A673 (cell line): Measurements from ENCODE around the gene MAGEA4. TPM values are rescaled to one million over a fixed set of nuclear protein-coding genes. Genes with fewer than 3 reads are reported as not detected.

Experiments used
- Bru-seq: library from RNA; stranded (reverse); fragments of 400-500 nt; gene quantifications from one replicate; lab custom pipeline; 2021; lab: Mats Ljungman, UMichigan
- BruChase-seq, 2 experiments: library from RNA; stranded (reverse); fragments of 400-500 nt; gene quantifications; one replicate each; lab custom pipeline; 2021; lab: Mats Ljungman, UMichigan
- BruUV-seq: library from RNA; stranded (reverse); fragments of 400-500 nt; replicated peaks from 2 replicates; lab custom pipeline; 2021; lab: Mats Ljungman, UMichigan
- CTCF ChIA-PET: fragments of 300-600 bp; sonication (Branson Sonifier 250); formaldehyde crosslinking; loops from one replicate; lab custom pipeline; 2022; ENCODE audit warnings: antibody characterized with exemption; lab: Charles Lee
- POLR2A ChIA-PET: fragments of 300-600 bp; sonication (Branson Sonifier 250); formaldehyde crosslinking; loops from one replicate; lab custom pipeline; 2022; ENCODE audit warnings: antibody characterized with exemption; ENCODE audit not compliant: low non-redundant PET; lab: Charles Lee
- DNase-seq: peaks from one replicate; pipeline ENCODE4 v3.0.0-alpha.2; 2015; ENCODE audit warnings: low spot score
- H3K27ac ChIP-seq: fragments of 200-600 bp; sonication (generic); 2 replicates; pipeline ENCODE4 v1.5.1; 2016; ENCODE audit warnings: mixed run types, low read depth, mild to moderate bottlenecking, mixed read lengths, antibody characterized with exemption, low read length; ENCODE audit not compliant: poor library complexity, severe bottlenecking
- H3K27me3 ChIP-seq: fragments of 200-600 bp; sonication (generic); replicated peaks from 2 replicates; pipeline ENCODE4 v1.6.1; 2017; ENCODE audit warnings: mixed run types, low read depth, mild to moderate bottlenecking, mixed read lengths, antibody characterized with exemption, low read length; ENCODE audit not compliant: insufficient read depth, poor library complexity
- H3K36me3 ChIP-seq: fragments of 200-600 bp; sonication (generic); 2 replicates; pipeline ENCODE4 v1.6.1; 2016; ENCODE audit warnings: mixed run types, mild to moderate bottlenecking, mixed read lengths, antibody characterized with exemption, low read length; ENCODE audit not compliant: insufficient read depth, poor library complexity, severe bottlenecking
- H3K4me1 ChIP-seq: fragments of 200-600 bp; sonication (generic); 2 replicates; pipeline ENCODE4 v1.6.1; 2017; ENCODE audit warnings: mixed run types, mild to moderate bottlenecking, mixed read lengths, antibody characterized with exemption, low read length; ENCODE audit not compliant: insufficient read depth, poor library complexity, severe bottlenecking
- H3K4me3 ChIP-seq: fragments of 200-600 bp; sonication (generic); 2 replicates; pipeline ENCODE4 v1.5.1; 2016; ENCODE audit warnings: low read depth, mixed run types, mild to moderate bottlenecking, mixed read lengths, low read length; ENCODE audit not compliant: poor library complexity, severe bottlenecking
- H3K9me3 ChIP-seq: fragments of 200-600 bp; sonication (generic); 2 replicates; pipeline ENCODE4 v1.6.1; 2016; ENCODE audit warnings: mixed run types, low read depth, mild to moderate bottlenecking, mixed read lengths, antibody characterized with exemption, low read length; ENCODE audit not compliant: poor library complexity, severe bottlenecking
- CTCF ChIP-seq: fragments of 300-800, 200-600 bp; sonication (generic); conservative IDR thresholded peaks from 2 replicates; pipeline ENCODE4 v1.5.1; 2017; ENCODE audit warnings: low read depth, mild to moderate bottlenecking, antibody characterized with exemption, low read length, moderate library complexity, mixed read lengths
- EZH2 ChIP-seq: fragments of 200-600 bp; sonication (generic); IDR thresholded peaks from 2 replicates; pipeline ENCODE4 v1.6.1; 2017; ENCODE audit warnings: borderline replicate concordance, low read depth, mild to moderate bottlenecking, mixed read lengths, antibody characterized with exemption, low read length; ENCODE audit not compliant: poor library complexity, severe bottlenecking
- intact Hi-C: fragments of 100-400 bp; cut with micrococcal nuclease; formaldehyde crosslinking; loops from one replicate; pipeline ENCODE4 v1.10.0; 2022; ENCODE audit not compliant: unreplicated experiment
- long read RNA-seq: library from polyadenylated mRNA; stranded (forward); transcript quantifications from one replicate; pipeline ENCODE4 v2.0.0, GENCODE V29; 2022
- total RNA-seq: library from RNA; stranded (reverse); gene quantifications from 2 replicates; pipeline ENCODE4 v1.2.3, GENCODE V29; 2021

Gene MAGEA4
- not detected in 2 replicates for total RNA-seq
- Bru-seq, nascent RNA = not detected
- not detected for BruChase-seq, experiment 1, labeled RNA remaining after a 2-hour chase
- not detected for BruChase-seq, experiment 2, labeled RNA remaining after a 6-hour chase
- long read RNA-seq = 0 reads

GRCh38 chrX:151912780-151913179 lies at the start of gene MAGEA4:
MAGEA4 (plus strand) TSS chrX:151912889; CDS start chrX:151923665, 10,776 bp downstream.
- H3K4me3 ChIP-seq = no peak within 1 kb of the TSS
- H3K4me1 ChIP-seq = no peaks in the 10 kb centered on the region
- no peaks in the 10 kb centered on the region for H3K36me3 ChIP-seq
- intact Hi-C loops = no loop called here
- CTCF ChIA-PET = no interaction called here
- no TSS peak for BruUV-seq
- H3K27ac ChIP-seq = no peak within 1 kb of the TSS
- no peaks in the 10 kb centered on the region for H3K27me3 ChIP-seq
- H3K9me3 ChIP-seq = no peaks in the 10 kb centered on the region
- DNase-seq = no peak
- TF ChIP-seq EZH2 = no peak
- POLR2A ChIA-PET = no interaction called here

- no peak overlapping the region for H3K4me3 ChIP-seq
- POLR2A ChIA-PET = no interaction called here
- CTCF ChIA-PET = no interaction called here
- H3K9me3 ChIP-seq = no peaks in the 10 kb centered on the region
- no peaks in the 10 kb centered on the region for H3K4me1 ChIP-seq
- H3K27me3 ChIP-seq = no peaks in the 10 kb centered on the region
- BruUV-seq = no TSS peak
- no peak overlapping the region for H3K27ac ChIP-seq
- TF ChIP-seq CTCF = no peak
- no peak for TF ChIP-seq EZH2
- no peak for DNase-seq
- H3K36me3 ChIP-seq = no peaks in the 10 kb centered on the region
- intact Hi-C loops = no loop called here
Measured at GRCh38 chrX:151870602-151871001, 42.1 kb upstream of the MAGEA4 start.

DNA sequence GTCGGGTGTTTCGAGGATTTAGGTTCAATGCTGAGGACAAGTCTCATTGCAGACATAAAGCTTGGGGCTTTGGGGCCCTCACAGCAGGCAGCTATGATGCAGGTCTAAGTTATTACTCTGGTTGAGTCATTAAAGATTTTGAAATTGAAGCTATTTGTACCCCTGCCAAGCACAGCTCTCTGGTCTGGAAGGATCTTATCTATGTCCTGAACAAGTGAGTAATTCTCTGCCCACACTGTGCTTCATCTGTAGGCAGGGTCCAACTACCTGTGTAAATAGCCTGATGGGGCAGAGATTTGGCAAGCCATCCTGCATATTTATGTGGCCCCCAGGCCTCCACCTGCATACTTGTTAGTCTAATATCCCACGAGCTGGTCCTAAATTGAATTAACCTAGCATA lies 41.4 kb upstream of the MAGEA4 start:
- TF ChIP-seq CTCF = no peak
- TF ChIP-seq EZH2 = no peak
- no TSS peak for BruUV-seq

DNA sequence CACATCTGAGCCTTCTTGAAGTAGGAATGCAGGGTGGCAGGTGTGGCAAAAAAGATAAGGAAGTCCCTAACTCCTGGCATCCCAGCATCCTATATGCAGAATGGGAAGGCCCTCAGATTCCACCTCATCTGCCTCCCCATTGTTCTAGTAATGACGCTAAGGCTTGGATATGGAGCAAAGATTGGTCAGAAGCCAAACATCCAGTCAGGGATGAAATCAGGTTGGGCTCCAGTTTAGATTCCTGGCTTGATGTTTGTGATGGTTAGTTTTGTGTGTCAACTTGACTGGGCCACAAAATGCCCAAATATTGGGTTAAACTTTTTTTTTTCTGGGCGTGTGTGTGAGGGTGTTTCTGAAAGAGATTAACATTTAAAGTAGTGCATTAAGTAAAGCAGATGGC lies 39.6 kb upstream of the MAGEA4 start:
- ChIA-PET POLR2A (no interaction called here), CTCF (no interaction called here)
- Histone ChIP-seq H3K4me1 (no peaks in the 10 kb centered on the region), H3K4me3 (no peak overlapping the region), H3K9me3 (no peaks in the 10 kb centered on the region), H3K27me3 (no peaks in the 10 kb centered on the region), H3K36me3 (no peaks in the 10 kb centered on the region), H3K27ac (no peak overlapping the region)
- TF ChIP-seq CTCF = no peak
- no peak for TF ChIP-seq EZH2
- no TSS peak for BruUV-seq
- intact Hi-C loops = no loop called here
- no peak for DNase-seq

More for the DNA sequence above, 41.4 kb upstream of the MAGEA4 start:
- no peaks in the 10 kb centered on the region for H3K9me3 ChIP-seq
- intact Hi-C loops = no loop called here
- no peak overlapping the region for H3K27ac ChIP-seq
- no peaks in the 10 kb centered on the region for H3K27me3 ChIP-seq
- DNase-seq = no peak
- H3K4me1 ChIP-seq = no peaks in the 10 kb centered on the region
- no peak overlapping the region for H3K4me3 ChIP-seq
- CTCF ChIA-PET = no interaction called here
- POLR2A ChIA-PET = no interaction called here
- no peaks in the 10 kb centered on the region for H3K36me3 ChIP-seq
